HG03432 (cell line): ENCODE data around the gene HPGD.
A peak's percentile ranks its signal among the peaks of the same experiment; 100 is the strongest.

Experiments
- ATAC-seq: cut with Tn5 transposase; IDR thresholded peaks from one replicate; pipeline ENCODE4 v1.9.1; 2021; ENCODE audit warnings: mild to moderate bottlenecking, moderate library complexity; ENCODE audit not compliant: unreplicated experiment

Gene HPGD

GRCh38 chr4:174522183-174523024 lies at the start of gene HPGD:
TSS of gene HPGD (minus strand) at chr4:174522488. CDS start at chr4:174522451, 37 bp downstream.
- ATAC-seq: peak; percentile 88

DNA sequence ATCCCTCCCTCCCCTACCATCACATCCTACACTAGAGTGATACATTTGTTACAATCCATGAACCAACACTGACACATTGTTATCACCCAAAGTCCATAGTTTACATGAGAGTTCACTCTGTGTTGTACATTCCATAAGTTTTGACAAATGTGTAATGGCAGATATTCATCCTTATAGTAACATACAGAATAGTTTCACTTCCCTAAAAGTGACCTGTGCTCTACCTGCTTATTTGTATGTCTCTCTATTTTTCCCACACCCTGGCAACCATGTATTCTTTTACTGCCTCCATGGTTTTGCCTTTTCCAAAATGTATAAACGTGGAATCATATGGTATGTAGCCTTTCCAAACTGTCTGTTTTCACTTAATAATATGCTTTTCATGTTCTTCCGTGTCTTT lies 42.2 kb upstream of the HPGD start:
- no peak for ATAC-seq

DNA sequence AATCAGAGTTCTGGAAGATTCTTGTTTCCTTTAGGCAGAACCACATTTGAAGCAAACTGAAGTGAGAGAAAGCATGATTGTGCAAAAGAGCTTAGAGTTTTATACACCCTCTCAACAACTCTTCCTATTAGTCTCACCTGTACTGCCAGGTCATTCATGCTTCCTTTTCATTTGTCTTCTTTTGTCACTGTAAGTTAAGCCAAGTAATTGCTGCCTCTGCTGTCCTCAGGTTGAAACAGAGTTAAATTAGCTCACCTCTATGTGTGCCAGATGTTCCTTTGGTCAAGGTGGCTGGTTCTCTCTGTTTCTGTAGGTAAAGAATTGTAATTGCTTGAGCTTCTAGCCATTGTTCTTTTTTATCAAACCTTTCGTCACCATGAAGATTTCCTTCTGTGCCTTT lies 41.1 kb upstream of the HPGD start:
- no peak for ATAC-seq

DNA sequence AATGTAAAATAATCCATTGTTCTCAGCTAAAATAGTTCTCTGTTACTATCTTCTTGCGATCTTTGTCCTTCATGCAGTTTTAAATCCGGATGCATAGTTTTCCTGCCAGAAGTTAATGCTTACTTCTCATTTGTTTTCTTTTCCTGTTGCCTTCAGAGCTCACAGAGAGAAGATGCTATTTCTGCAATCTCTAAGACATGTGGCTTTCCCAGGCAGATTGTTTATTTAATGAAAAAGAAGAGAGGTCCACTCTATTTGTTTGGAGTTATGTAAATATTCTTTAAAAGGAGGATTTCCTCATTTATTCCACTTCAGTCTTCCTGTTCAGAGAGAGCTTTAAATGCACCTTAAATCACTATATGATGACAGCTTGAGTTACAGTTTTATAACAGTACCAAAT lies 39.3 kb upstream of the HPGD start:
- ATAC-seq: no peak

DNA sequence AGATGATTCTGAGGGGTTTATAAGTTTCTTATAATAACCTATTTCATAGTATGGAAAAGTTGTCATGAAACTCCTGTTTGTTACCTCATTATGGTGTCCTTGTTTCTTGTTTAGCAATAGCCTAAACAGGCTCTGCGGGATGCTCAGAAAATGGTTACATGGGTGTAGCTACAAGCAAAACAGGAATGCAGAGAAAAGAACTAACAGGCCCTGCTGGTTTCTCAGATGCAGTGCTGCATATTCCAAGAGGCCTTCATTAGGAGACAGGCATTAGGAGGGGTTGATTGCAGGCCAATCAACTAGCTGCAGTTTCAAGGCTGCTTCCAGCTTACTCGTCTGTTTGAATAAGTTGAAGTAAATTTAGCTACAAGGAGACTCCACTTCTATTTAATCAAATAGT lies 37.6 kb upstream of the HPGD start:
- no peak for ATAC-seq

GRCh38 chr4:174555789-174556630 lies 33.7 kb upstream of the HPGD start:
- ATAC-seq: no peak

DNA sequence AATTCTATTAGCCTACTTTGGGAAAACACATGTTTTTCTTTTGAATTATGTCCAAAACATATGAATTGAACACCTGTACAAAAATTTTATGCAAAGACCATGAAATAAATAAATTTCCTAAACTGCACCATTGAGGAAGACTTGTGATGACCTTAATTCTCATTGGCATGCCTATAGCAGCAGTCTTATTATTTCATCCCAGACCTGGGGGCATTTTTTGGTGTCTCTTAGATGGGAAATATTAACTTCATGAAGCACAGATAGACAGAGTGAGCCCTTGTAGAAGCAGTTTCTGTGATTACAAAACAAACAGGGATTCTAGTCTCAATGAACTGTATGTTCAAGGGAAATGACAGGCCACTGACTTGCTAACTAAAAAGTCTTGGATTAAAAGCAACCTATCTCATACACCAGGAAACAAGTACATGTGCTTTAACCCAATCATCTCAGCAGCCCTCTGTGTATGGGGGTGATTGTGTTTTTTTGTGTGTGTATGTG lies 32.0 kb upstream of the HPGD start:
- no peak for ATAC-seq

DNA sequence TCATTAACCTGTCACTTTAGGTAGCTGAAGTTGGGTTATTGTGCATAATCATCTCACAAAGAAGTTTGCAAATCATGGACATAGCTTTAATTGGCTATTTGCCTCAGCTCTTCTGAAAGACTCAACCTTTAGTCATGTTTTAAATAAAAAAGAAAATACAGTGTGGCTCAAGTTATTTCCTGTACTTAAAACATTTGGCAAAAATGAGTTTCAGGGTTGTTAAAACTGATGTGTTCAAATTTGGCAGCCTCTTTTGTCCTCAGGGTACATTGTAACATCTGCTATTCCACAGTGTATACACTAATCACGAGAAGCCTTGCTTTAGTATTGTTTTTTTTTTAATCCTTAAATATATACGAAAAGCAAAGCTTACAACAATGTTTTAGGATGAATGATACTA lies 31.5 kb upstream of the HPGD start:
- ATAC-seq: no peak

DNA sequence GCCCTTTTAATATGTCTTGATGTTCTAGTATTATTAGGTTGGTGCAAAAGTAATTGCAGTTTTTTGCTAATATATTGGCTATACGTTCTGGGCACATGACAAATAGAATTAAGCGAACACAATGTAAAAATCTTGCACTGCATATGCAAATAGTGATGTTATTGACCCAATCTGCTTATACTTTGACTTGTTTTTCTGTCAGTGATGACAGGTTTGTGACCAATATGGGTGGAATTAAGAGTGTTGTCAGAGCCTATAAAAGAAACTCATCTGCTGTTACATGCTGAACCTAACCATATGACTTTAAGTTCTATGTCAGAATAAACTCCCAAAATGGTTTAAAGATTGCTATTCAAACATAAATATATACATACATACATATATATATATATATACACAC lies 30.7 kb upstream of the HPGD start:
- ATAC-seq: no peak

- no peak for ATAC-seq
These were observed 28.3 kb upstream of the HPGD start for GRCh38 chr4:174550541-174550940.

- ATAC-seq: no peak
These were observed 27.4 kb upstream of the HPGD start for GRCh38 chr4:174549721-174550120.

- ATAC-seq: no peak
These were observed 23.0 kb upstream of the HPGD start for GRCh38 chr4:174545268-174545667.

- ATAC-seq: no peak
These were observed 22.2 kb upstream of the HPGD start for GRCh38 chr4:174544496-174544895.

- no peak for ATAC-seq
These were observed 17.9 kb upstream of the HPGD start for GRCh38 chr4:174540175-174540574.

GRCh38 chr4:174539571-174539970 lies 17.3 kb upstream of the HPGD start:
- ATAC-seq: no peak

DNA sequence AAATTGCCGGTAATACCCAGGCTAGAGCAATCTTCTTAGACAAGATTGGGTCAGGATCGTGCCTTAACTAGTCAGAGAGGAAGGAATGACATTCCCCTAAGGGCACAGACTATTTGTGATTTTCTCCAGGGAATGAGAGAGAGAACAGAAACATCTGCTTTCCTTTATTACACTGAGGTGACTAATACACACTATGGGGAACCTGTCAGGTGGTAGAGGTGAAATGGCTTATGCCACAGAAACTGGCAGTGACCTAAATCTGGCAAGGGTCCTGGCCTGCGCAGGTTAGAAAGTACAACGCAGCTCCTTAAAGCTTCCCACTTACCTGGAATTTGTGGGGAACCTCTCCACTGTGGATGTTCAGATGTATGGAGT lies 16.6 kb upstream of the HPGD start:
- ATAC-seq: no peak

DNA sequence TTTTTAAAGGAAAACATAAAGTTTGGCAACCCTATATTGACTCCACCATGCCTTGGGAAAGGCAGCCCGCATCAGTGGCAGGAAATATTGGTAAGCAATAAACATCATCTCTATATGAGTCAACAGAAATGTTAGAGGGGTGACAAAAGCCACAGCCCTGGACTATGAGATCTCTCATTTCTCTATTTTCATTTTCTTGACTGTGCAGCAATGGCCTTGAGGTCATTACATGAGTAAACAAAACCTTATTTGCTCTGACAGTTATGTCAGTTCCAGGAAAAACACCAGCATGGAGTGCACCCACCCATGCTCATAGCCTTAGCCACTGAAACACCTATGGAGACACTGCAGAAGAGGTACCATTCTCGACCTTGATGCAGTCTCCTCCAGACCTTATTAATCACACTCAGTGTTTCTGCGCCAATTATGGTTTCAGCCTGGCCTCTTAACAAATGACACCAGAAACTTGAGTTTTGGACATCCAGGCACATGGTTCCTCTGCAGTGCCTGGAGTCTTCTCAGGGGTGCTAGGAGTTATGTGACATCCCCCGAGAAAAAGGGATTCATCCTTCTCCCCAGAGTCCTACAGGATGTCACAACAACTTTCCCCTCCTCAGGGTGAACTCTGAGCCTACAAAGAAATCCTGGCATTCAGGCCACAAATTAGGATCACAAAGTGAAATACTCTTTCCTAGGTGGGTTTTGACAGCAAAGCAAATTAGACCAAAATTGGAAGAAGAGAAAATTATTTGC lies 16.0 kb upstream of the HPGD start:
- ATAC-seq: peak; percentile 97

- peak; percentile 22 for ATAC-seq
These were observed 15.3 kb upstream of the HPGD start for GRCh38 chr4:174537634-174538033.

GRCh38 chr4:174534461-174534860 lies 12.2 kb upstream of the HPGD start:
- ATAC-seq: no peak

- ATAC-seq: no peak
These were observed 10.2 kb upstream of the HPGD start for GRCh38 chr4:174532445-174532844.

DNA sequence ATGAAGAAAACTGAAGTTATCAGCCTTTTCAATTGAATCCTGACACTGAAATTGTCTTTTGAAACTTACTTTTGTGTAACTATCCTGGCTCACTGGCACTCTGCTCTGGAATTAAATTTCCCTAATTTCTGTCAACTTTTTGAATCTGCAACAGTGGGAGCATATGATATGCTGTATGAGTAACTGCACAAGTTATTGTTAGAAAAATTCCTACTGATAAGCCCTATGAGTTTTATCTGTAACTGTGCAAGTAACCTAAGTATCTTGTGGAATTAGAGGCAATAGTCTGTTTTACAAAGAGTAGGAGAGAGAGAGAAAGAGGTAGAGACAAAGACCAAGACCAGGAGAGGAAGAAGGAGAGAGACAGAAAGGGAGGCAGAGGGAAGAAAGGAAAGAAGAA lies 9.2 kb upstream of the HPGD start:
- no peak for ATAC-seq
